Transverse colon (tissue), 4 donors: ENCODE measurements around the gene ZNF618. TPM values are rescaled to one million over a fixed set of nuclear protein-coding genes. Genes with fewer than 3 reads are reported as not detected.

Experiments used
- DNase-seq: peaks from one replicate; pipeline ENCODE4 v3.0.0-alpha.2; 2019
- H3K27ac ChIP-seq, 4 donors: fragments of 200-600 bp; sonication (generic); 2 replicates each; pipeline ENCODE4 v1.5.1; 2016 to 2018; ENCODE audit warnings: inconsistent platforms in 4 of 4
- H3K27me3 ChIP-seq: fragments of 200-600 bp; sonication (generic); 2 replicates; pipeline ENCODE4 v1.5.1; 2017; ENCODE audit warnings: inconsistent platforms
- H3K36me3 ChIP-seq, 4 donors: fragments of 200-600 bp; sonication (generic); 2 replicates each; pipeline ENCODE4 v1.5.1; 2017 to 2019; ENCODE audit warnings: inconsistent platforms in 4 of 4
- H3K4me1 ChIP-seq, 4 donors: fragments of 200-600 bp; sonication (generic); 2 replicates each; pipeline ENCODE4 v1.5.1; 2017 to 2020; ENCODE audit warnings: inconsistent platforms in 4 of 4
- H3K4me3 ChIP-seq, 4 donors: fragments of 200-600 bp; sonication (generic); 1 replicate in 1 of 4; 2 replicates in 3 of 4; pipeline versions ENCODE4 v1.5.1 to v1.6.1; 2017 to 2019; ENCODE audit warnings: inconsistent platforms in 4 of 4
- H3K9me3 ChIP-seq, 2 donors: fragments of 200-600 bp; sonication (generic); 2 replicates each; pipeline ENCODE4 v1.5.1; 2017 to 2019; ENCODE audit warnings: inconsistent platforms in 2 of 2
- EP300 ChIP-seq: sonication (generic); formaldehyde crosslinking; IDR thresholded peaks from one replicate; pipeline ENCODE4 v1.6.1; 2017; ENCODE audit warnings: antibody characterized with exemption, low read depth
- POLR2A ChIP-seq: fragments of 450-650 bp; IDR thresholded peaks from one replicate; pipeline ENCODE4 v1.6.1; 2016; ENCODE audit warnings: antibody characterized with exemption, mild to moderate bottlenecking, moderate library complexity
- POLR2AphosphoS5 ChIP-seq, 3 donors: sonication (generic); formaldehyde crosslinking; IDR thresholded peaks; one replicate each; pipeline ENCODE4 v1.6.1; 2016; ENCODE audit warnings: antibody characterized with exemption in 3 of 3
- WGBS, 2 donors: methylation state at CpG; one replicate each; pipeline ENCODE4 v1.1.5; 2018; ENCODE audit warnings: low coverage in 1 of 2; 5-methylcytosine and 5-hydroxymethylcytosine counted together
- in situ Hi-C, 4 donors: fragments of 200-750 bp; cut with MboI; loops; one replicate each; pipeline versions ENCODE4 v1.15.0 to v1.15.1; 2017; ENCODE audit warnings: low sequenced_read_pairs in 3 of 4, low pct_ligation_motif_present in 1 of 4, low pct_unique_long_range_greater_than_20kb in 1 of 4
- intact Hi-C: fragments of 100-400 bp; cut with DNase I; formaldehyde crosslinking; loops from one replicate; pipeline ENCODE4 v1.15.1; 2023; ENCODE audit warnings: low total_unique reads
- total RNA-seq, 4 donors: library from RNA; depleted of rRNA; stranded (reverse); fragments of >200 nt; gene quantifications; one replicate each; pipeline ENCODE4 v1.1.0, GENCODE V29; 2016
- TF ChIP-seq, protein P1 (sequence below), 5 experiments: fragments of 200-600 bp in 3 of 5; fragments of 450-650 bp in 2 of 5; sonication (generic) in 3 of 5; IDR thresholded peaks; 1 replicate in 2 of 5; 2 replicates in 3 of 5; pipeline ENCODE4 v1.5.1; 2016 to 2017; ENCODE audit warnings: antibody characterized with exemption in 5 of 5, inconsistent platforms in 3 of 5, mild to moderate bottlenecking in 2 of 5, moderate library complexity in 1 of 5

ZNF618 gene
- total RNA-seq, 4 donors from 2014 or later: 2.2 to 8.6 (median 4.0) TPM

DNA sequence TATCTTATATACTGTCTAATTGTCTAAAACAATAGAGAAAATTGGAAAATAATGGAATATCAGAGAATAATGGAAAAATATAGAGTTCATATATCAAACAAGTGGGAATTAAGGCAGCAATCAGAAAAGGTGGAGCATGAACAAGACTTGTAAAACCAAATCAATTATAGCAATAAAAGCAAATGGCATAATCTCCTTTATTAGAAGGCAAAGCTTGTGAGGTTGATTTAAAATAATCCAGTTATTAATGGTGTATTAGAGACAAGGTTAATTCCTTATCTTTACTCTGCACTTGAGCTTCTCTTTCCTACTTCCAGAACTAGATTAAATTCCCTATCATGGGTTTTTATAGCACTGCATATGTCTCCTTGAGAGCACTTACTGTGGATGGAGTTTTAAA, 137.9 kb downstream of the ZNF618 start:
- Histone ChIP-seq H3K4me1 (no peaks in the 10 kb centered on the region), H3K36me3 (no peaks in the 10 kb centered on the region), H3K27me3 (no peaks in the 10 kb centered on the region), H3K27ac (no peak overlapping the region), H3K4me3 (no peak overlapping the region), H3K9me3 (no peaks in the 10 kb centered on the region)
- no peak for DNase-seq
- TF ChIP-seq, protein P1, sequence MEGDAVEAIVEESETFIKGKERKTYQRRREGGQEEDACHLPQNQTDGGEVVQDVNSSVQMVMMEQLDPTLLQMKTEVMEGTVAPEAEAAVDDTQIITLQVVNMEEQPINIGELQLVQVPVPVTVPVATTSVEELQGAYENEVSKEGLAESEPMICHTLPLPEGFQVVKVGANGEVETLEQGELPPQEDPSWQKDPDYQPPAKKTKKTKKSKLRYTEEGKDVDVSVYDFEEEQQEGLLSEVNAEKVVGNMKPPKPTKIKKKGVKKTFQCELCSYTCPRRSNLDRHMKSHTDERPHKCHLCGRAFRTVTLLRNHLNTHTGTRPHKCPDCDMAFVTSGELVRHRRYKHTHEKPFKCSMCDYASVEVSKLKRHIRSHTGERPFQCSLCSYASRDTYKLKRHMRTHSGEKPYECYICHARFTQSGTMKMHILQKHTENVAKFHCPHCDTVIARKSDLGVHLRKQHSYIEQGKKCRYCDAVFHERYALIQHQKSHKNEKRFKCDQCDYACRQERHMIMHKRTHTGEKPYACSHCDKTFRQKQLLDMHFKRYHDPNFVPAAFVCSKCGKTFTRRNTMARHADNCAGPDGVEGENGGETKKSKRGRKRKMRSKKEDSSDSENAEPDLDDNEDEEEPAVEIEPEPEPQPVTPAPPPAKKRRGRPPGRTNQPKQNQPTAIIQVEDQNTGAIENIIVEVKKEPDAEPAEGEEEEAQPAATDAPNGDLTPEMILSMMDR (IDR thresholded peaks at IDR 0.05): no peak
- TF ChIP-seq EP300 (no peak), POLR2A (no peak), POLR2AphosphoS5 (IDR thresholded peaks at IDR 0.05) (no peak)
- intact Hi-C loops (no loop called here), in situ Hi-C loops (no loop called here)

DNA sequence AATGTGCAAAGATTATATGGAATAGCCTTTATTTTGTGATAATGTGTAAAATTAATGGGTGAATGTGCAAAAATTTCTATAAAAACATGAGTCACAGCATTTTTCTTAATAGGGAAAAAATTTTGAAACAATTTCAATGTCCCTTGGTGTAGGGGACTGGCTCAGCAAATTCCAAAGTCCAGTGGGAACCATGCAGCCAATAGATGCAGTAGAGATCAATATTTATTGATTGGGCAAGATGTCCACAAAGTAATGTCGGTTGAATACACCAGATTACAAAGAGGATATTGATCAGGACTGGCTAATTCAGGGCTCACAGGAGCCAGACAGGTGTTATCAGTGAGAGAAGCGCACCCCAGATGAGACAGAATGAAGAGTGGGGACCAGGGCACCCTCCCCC, 139.5 kb downstream of the ZNF618 start:
- 82 to 100% methylated on average over 1 to 2 of the region's 2 CpGs for WGBS, 2 donors

DNA sequence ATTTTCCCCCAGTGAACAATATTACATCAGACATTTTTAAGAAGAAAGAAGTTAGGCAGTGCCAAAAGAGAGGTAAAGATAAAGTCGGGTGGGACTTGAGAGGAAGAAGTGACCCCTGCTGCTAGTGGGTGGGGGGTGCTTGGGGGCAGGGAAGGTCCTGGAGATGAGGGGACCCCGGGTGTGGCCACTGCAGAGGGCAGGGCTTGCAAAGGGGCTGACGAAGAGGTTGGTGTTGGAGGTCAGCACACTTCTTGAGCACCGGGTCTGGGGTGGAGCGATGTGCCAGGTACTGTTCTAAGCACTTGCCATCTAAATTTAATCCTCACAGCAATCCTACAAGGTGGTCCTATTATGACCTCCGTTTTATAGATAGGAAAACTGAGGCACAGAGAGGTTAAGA, 140.0 kb downstream of the ZNF618 start:
- no peak for TF ChIP-seq POLR2A
- no peak for TF ChIP-seq POLR2AphosphoS5 (IDR thresholded peaks at IDR 0.05)
- TF ChIP-seq, protein P1 (IDR thresholded peaks at IDR 0.05): no peak
- no peak for TF ChIP-seq EP300
- Histone ChIP-seq H3K36me3 (no peaks in the 10 kb centered on the region), H3K4me1 (peaks cover 0 to 5% (median 0%) of the 10 kb centered on the region in 4 donors), H3K4me3 (no peak overlapping the region), H3K27me3 (no peaks in the 10 kb centered on the region), H3K27ac (no peak overlapping the region), H3K9me3 (no peaks in the 10 kb centered on the region)
- WGBS, 2 donors: 71 to 84% methylated on average over 1 to 6 of the region's 6 CpGs
- DNase-seq: no peak
- in situ Hi-C loops: no loop called here
- intact Hi-C loops: no loop called here

More for the DNA sequence above, 139.5 kb downstream of the ZNF618 start:
- Histone ChIP-seq H3K9me3 (no peaks in the 10 kb centered on the region), H3K27me3 (no peaks in the 10 kb centered on the region), H3K4me3 (no peak overlapping the region), H3K4me1 (no peaks in the 10 kb centered on the region), H3K27ac (no peak overlapping the region), H3K36me3 (no peaks in the 10 kb centered on the region)
- TF ChIP-seq, protein P1 (IDR thresholded peaks at IDR 0.05): no peak
- TF ChIP-seq POLR2AphosphoS5 (IDR thresholded peaks at IDR 0.05) (no peak), POLR2A (no peak), EP300 (no peak)
- DNase-seq: no peak
- intact Hi-C loops (no loop called here), in situ Hi-C loops (no loop called here)

DNA sequence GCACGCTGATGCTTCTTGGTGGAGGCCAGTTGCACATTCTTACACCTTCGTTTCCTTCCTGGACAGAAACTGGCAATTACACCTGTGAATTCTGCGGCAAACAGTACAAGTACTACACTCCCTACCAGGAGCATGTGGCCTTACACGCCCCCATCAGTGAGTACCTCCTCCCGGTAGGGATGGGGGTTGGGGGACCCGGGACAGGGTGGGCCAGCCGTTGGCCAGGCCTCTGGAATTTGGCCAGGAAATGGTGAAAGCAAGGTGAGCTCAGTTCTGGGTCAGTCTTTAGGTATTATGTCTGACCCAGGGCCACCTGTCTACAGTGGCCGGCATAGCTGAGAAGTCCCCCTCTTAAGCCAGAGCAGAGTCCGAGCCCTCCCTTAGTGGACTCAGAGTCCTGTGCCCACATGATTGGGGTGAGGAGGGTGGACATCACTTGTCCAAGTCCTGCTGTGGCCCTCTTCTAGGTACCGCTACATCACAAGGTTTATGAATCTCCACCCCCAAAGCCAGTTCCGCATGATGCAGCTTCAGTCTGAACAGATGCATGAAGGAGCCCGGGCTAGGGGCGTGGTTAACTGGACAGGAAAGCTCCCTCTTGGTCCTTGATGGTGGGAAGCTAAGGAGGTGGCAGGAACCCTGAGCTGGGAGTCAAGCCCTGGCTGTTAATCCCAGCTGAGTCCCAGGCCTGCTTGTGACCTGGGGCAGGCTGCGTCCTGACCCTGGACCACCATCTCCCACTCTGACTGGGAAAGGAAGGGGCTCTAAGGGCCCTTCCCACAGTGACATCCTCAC, 140.7 kb downstream of the ZNF618 start:
- H3K9me3 ChIP-seq: no peaks in the 10 kb centered on the region
- no peaks in the 10 kb centered on the region for H3K27me3 ChIP-seq
- TF ChIP-seq POLR2A (no peak), POLR2AphosphoS5 (IDR thresholded peaks at IDR 0.05) (no peak), EP300 (no peak)
- TF ChIP-seq, protein P1 (IDR thresholded peaks at IDR 0.05): no peak
- 85% methylated on average over 14 of the region's 14 CpGs; no CpG with 5 or more reads in 1 of the 2 donors for WGBS, 2 donors
- H3K36me3 ChIP-seq: no peaks in the 10 kb centered on the region
- peaks cover 0 to 7% (median 0%) of the 10 kb centered on the region in 4 donors for H3K4me1 ChIP-seq
- H3K27ac ChIP-seq: no peak overlapping the region
- in situ Hi-C loops (no loop called here), intact Hi-C loops (no loop called here)
- no peak for DNase-seq
- no peak overlapping the region for H3K4me3 ChIP-seq
